Muscle layer of duodenum (tissue), 2 donors: ENCODE data around the gene KRCC1.
"Not testable (repeated sequence)": the region's sequence is repeated elsewhere in the genome, so short reads cannot be mapped to it uniquely, and the experiment has no call there.

Experiments used
- H3K27ac ChIP-seq: one replicate; pipeline ENCODE4 v1.7.0; 2013; ENCODE audit warnings: mild to moderate bottlenecking, low read length
- H3K27me3 ChIP-seq: one replicate; pipeline ENCODE4 v1.7.0; 2013; ENCODE audit warnings: low read depth, mild to moderate bottlenecking, control low read depth, low read length
- H3K36me3 ChIP-seq, 2 donors: one replicate each; pipeline ENCODE4 v1.7.0; 2013; ENCODE audit warnings: low read length in 2 of 2, control low read depth in 1 of 2, mild to moderate bottlenecking in 1 of 2; ENCODE audit not compliant: insufficient read depth in 2 of 2, control insufficient read depth in 1 of 2
- H3K4me1 ChIP-seq, 2 donors: one replicate each; pipeline ENCODE4 v1.7.0; 2013; ENCODE audit warnings: low read length in 2 of 2, mild to moderate bottlenecking in 2 of 2, control low read depth in 1 of 2, moderate library complexity in 1 of 2; ENCODE audit not compliant: insufficient read depth in 2 of 2, control insufficient read depth in 1 of 2
- H3K4me3 ChIP-seq, 2 donors: one replicate each; pipeline ENCODE4 v1.7.0; 2013; ENCODE audit warnings: low read length in 2 of 2, low read depth in 1 of 2, mild to moderate bottlenecking in 1 of 2
- H3K9me3 ChIP-seq, 2 donors: one replicate each; pipeline ENCODE4 v1.7.0; 2013; ENCODE audit warnings: low read length in 2 of 2, control low read depth in 1 of 2, mild to moderate bottlenecking in 1 of 2; ENCODE audit not compliant: control insufficient read depth in 1 of 2
- donor health status: healthy.

Gene KRCC1

GRCh38 chr2:88059979-88060906 is 4.7 kb upstream of the KRCC1 start:
- no peaks in the 10 kb centered on the region for H3K36me3 ChIP-seq
- H3K9me3 ChIP-seq, result no peaks in the 10 kb centered on the region
- H3K27me3 ChIP-seq, result no peaks in the 10 kb centered on the region
- no peak overlapping the region for H3K4me3 ChIP-seq
- peak overlapping the region; percentile 3 for H3K27ac ChIP-seq
- H3K4me1 ChIP-seq, result peaks cover 0 to 8% of the 10 kb centered on the region in 2 donors

GRCh38 chr2:88058191-88058590 is 2.6 kb upstream of the KRCC1 start:
- Histone ChIP-seq H3K36me3 (no peaks in the 10 kb centered on the region), H3K27me3 (no peaks in the 10 kb centered on the region), H3K4me3 (no peak overlapping the region), H3K27ac (no peak overlapping the region), H3K4me1 (peaks cover 15 to 16% of the 10 kb centered on the region in 2 donors), H3K9me3 (no peaks in the 10 kb centered on the region)

- no peak overlapping the region for H3K4me3 ChIP-seq
- no peak overlapping the region for H3K27ac ChIP-seq
- H3K4me1 ChIP-seq, result peaks cover 16 to 21% of the 10 kb centered on the region in 2 donors
- H3K36me3 ChIP-seq, result no peaks in the 10 kb centered on the region
- no peaks in the 10 kb centered on the region for H3K9me3 ChIP-seq
- no peaks in the 10 kb centered on the region for H3K27me3 ChIP-seq
Observed at GRCh38 chr2:88057437-88057844, 1.9 kb upstream of the KRCC1 start.

- Histone ChIP-seq H3K36me3 (no peaks in the 10 kb centered on the region), H3K27ac (peak overlapping the region; percentile 96), H3K27me3 (no peaks in the 10 kb centered on the region), H3K9me3 (no peaks in the 10 kb centered on the region), H3K4me1 (peaks cover 11 to 27% of the 10 kb centered on the region in 2 donors), H3K4me3 (peak overlapping the region; percentile 79 to 97)
Observed at GRCh38 chr2:88054782-88055370, 707 bp downstream of the KRCC1 start.

- H3K27me3 ChIP-seq, result no peaks in the 10 kb centered on the region
- H3K4me3 ChIP-seq, result peak overlapping the region; percentile 79 to 97
- H3K36me3 ChIP-seq, result no peaks in the 10 kb centered on the region
- no peaks in the 10 kb centered on the region for H3K9me3 ChIP-seq
- H3K27ac ChIP-seq, result peak overlapping the region; percentile 96
- H3K4me1 ChIP-seq, result peaks cover 11 to 27% of the 10 kb centered on the region in 2 donors
Observed at GRCh38 chr2:88053934-88054781, 1.4 kb downstream of the KRCC1 start.

- peak overlapping the region; percentile 30 for H3K27ac ChIP-seq
- H3K27me3 ChIP-seq, result no peaks in the 10 kb centered on the region
- H3K4me1 ChIP-seq, result peaks cover 11 to 27% of the 10 kb centered on the region in 2 donors
- peak overlapping the region; percentile 79 to 97 for H3K4me3 ChIP-seq
- H3K9me3 ChIP-seq, result no peaks in the 10 kb centered on the region
- H3K36me3 ChIP-seq, result no peaks in the 10 kb centered on the region
Observed at GRCh38 chr2:88053296-88053695, 2.3 kb downstream of the KRCC1 start.

GRCh38 chr2:88051792-88052191 is 3.8 kb downstream of the KRCC1 start:
- Histone ChIP-seq H3K27ac (no peak overlapping the region), H3K4me1 (peaks cover 11 to 27% of the 10 kb centered on the region in 2 donors), H3K27me3 (no peaks in the 10 kb centered on the region), H3K36me3 (no peaks in the 10 kb centered on the region), H3K4me3 (no peak overlapping the region), H3K9me3 (no peaks in the 10 kb centered on the region)

- Histone ChIP-seq H3K9me3 (no peaks in the 10 kb centered on the region), H3K27me3 (no peaks in the 10 kb centered on the region), H3K4me1 (peaks cover 7 to 26% of the 10 kb centered on the region in 2 donors), H3K36me3 (no peaks in the 10 kb centered on the region), H3K4me3 (no peak overlapping the region), H3K27ac (no peak overlapping the region)
Observed at GRCh38 chr2:88049622-88050021, 6.0 kb downstream of the KRCC1 start.

- H3K4me3 ChIP-seq, result no peak overlapping the region
- H3K4me1 ChIP-seq, result peaks cover 0 to 15% of the 10 kb centered on the region in 2 donors
- H3K27ac ChIP-seq, result no peak overlapping the region
- H3K9me3 ChIP-seq, result no peaks in the 10 kb centered on the region
- H3K27me3 ChIP-seq, result no peaks in the 10 kb centered on the region
- no peaks in the 10 kb centered on the region for H3K36me3 ChIP-seq
Observed at GRCh38 chr2:88048541-88048940, 7.0 kb downstream of the KRCC1 start.

- H3K4me1 ChIP-seq, H3K27ac ChIP-seq, H3K9me3 ChIP-seq, H3K27me3 ChIP-seq, H3K36me3 ChIP-seq, H3K4me3 ChIP-seq: not testable (repeated sequence)
Observed at GRCh38 chr2:88045561-88045960, 10.0 kb downstream of the KRCC1 start.

- Histone ChIP-seq H3K27me3 (no peaks in the 10 kb centered on the region), H3K4me3 (no peak overlapping the region), H3K9me3 (no peaks in the 10 kb centered on the region), H3K27ac (no peak overlapping the region), H3K36me3 (no peaks in the 10 kb centered on the region), H3K4me1 (no peaks in the 10 kb centered on the region)
Observed at GRCh38 chr2:88042476-88042875, 13.1 kb downstream of the KRCC1 start.
